HG03378 (cell line): Measurements from ENCODE around the gene DUT.
A peak's percentile ranks its signal among the peaks of the same experiment; 100 is the strongest.

Source experiments
- ATAC-seq: cut with Tn5 transposase; IDR thresholded peaks from one replicate; pipeline ENCODE4 v1.9.1; 2021; ENCODE audit warnings: mild to moderate bottlenecking, moderate library complexity; ENCODE audit not compliant: unreplicated experiment

DUT gene

GRCh38 chr15:48330855-48331795, at the start of gene DUT:
TSS of gene DUT (plus strand) at chr15:48331429. CDS start at chr15:48331516, 87 bp downstream.
- ATAC-seq: peak; percentile 86

- no peak for ATAC-seq
Measured at GRCh38 chr15:48281674-48282073, 49.6 kb upstream of the DUT start.

GRCh38 chr15:48282216-48282615, 49.0 kb upstream of the DUT start:
- ATAC-seq: no peak

GRCh38 chr15:48283396-48284145, 47.7 kb upstream of the DUT start:
- ATAC-seq: no peak

GRCh38 chr15:48285329-48286214, 45.7 kb upstream of the DUT start:
- peak; percentile 86 for ATAC-seq

GRCh38 chr15:48289628-48290027, 41.6 kb upstream of the DUT start:
- ATAC-seq: no peak

GRCh38 chr15:48292458-48292857, 38.8 kb upstream of the DUT start:
- no peak for ATAC-seq

- no peak for ATAC-seq
Measured at GRCh38 chr15:48297668-48298067, 33.6 kb upstream of the DUT start.

GRCh38 chr15:48298914-48299313, 32.3 kb upstream of the DUT start:
- no peak for ATAC-seq

GRCh38 chr15:48300038-48300437, 31.2 kb upstream of the DUT start:
- ATAC-seq: no peak

- no peak for ATAC-seq
Measured at GRCh38 chr15:48304398-48304797, 26.8 kb upstream of the DUT start.

GRCh38 chr15:48306639-48307038, 24.6 kb upstream of the DUT start:
- ATAC-seq: no peak

GRCh38 chr15:48307586-48307985, 23.6 kb upstream of the DUT start:
- no peak for ATAC-seq

- ATAC-seq: no peak
Measured at GRCh38 chr15:48309740-48310139, 21.5 kb upstream of the DUT start.

- ATAC-seq: no peak
Measured at GRCh38 chr15:48313216-48313615, 18.0 kb upstream of the DUT start.

- ATAC-seq: no peak
Measured at GRCh38 chr15:48315041-48315440, 16.2 kb upstream of the DUT start.

GRCh38 chr15:48317221-48317620, 14.0 kb upstream of the DUT start:
- ATAC-seq: no peak

GRCh38 chr15:48318131-48318530, 13.1 kb upstream of the DUT start:
- no peak for ATAC-seq

- ATAC-seq: no peak
Measured at GRCh38 chr15:48323294-48323693, 7.9 kb upstream of the DUT start.

GRCh38 chr15:48324949-48325348, 6.3 kb upstream of the DUT start:
- ATAC-seq: no peak

GRCh38 chr15:48325400-48325799, 5.8 kb upstream of the DUT start:
- no peak for ATAC-seq
